HL-60 (cell line): Measurements from ENCODE around the gene EFNA3.

Experiments used
- DNase-seq, 2 experiments: peaks; one replicate each; pipeline ENCODE4 v3.0.0-alpha.2; 2010 to 2020; ENCODE audit warnings: low read depth in 1 of 2, low spot score in 1 of 2
- H3K27ac ChIP-seq: fragments of 250-450 bp; sonication (Bioruptor Pico); replicated peaks from 2 replicates; pipeline ENCODE4 v1.5.1; 2020; ENCODE audit warnings: mild to moderate bottlenecking, moderate library complexity
- H3K27me3 ChIP-seq: fragments of 250-450 bp; sonication (Bioruptor Pico); 2 replicates; pipeline ENCODE4 v1.5.1; 2021; ENCODE audit warnings: mild to moderate bottlenecking, moderate library complexity; ENCODE audit not compliant: insufficient read depth, poor library complexity, severe bottlenecking
- H3K4me3 ChIP-seq: replicated peaks from 2 replicates; pipeline ENCODE4 v1.5.1; 2011; ENCODE audit warnings: mild to moderate bottlenecking, control low read depth, low read length; ENCODE audit not compliant: insufficient read depth
- GABPA ChIP-seq: IDR thresholded peaks from 2 replicates; pipeline ENCODE4 v1.6.1; 2012; ENCODE audit warnings: low read depth
- POLR2AphosphoS5 ChIP-seq: IDR thresholded peaks from 2 replicates; pipeline ENCODE4 v1.6.1; 2012; ENCODE audit warnings: low read depth
- SPI1 ChIP-seq: IDR thresholded peaks from 2 replicates; pipeline ENCODE4 v1.6.1; 2012; ENCODE audit warnings: low read depth, mild to moderate bottlenecking, borderline replicate concordance
- TF ChIP-seq, protein P1 (sequence below): IDR thresholded peaks from one replicate; pipeline ENCODE4 v1.5.1; 2011; ENCODE audit warnings: low read length, control low read depth, inconsistent platforms; ENCODE audit not compliant: insufficient read depth
- TF ChIP-seq, protein P2 (sequence below): IDR thresholded peaks from 2 replicates; pipeline ENCODE4 v1.6.1; 2012; ENCODE audit warnings: low read depth; ENCODE audit not compliant: insufficient replicate concordance

EFNA3 gene

GRCh38 chr1:155135415-155136028, 56.9 kb downstream of the EFNA3 start, which contains the start of gene SLC50A1:
Gene SLC50A1 (plus strand): TSS chr1:155135852. CDS start chr1:155135912, 60 bp downstream.
- Histone ChIP-seq H3K4me3 (peak within 1 kb of the TSS; percentile 79), H3K27ac (peak within 1 kb of the TSS; percentile 82), H3K27me3 (no peaks in the 10 kb centered on the region)
- TF ChIP-seq POLR2AphosphoS5 (peak; percentile 82), GABPA (peak; percentile 78)
- TF ChIP-seq, protein P1, sequence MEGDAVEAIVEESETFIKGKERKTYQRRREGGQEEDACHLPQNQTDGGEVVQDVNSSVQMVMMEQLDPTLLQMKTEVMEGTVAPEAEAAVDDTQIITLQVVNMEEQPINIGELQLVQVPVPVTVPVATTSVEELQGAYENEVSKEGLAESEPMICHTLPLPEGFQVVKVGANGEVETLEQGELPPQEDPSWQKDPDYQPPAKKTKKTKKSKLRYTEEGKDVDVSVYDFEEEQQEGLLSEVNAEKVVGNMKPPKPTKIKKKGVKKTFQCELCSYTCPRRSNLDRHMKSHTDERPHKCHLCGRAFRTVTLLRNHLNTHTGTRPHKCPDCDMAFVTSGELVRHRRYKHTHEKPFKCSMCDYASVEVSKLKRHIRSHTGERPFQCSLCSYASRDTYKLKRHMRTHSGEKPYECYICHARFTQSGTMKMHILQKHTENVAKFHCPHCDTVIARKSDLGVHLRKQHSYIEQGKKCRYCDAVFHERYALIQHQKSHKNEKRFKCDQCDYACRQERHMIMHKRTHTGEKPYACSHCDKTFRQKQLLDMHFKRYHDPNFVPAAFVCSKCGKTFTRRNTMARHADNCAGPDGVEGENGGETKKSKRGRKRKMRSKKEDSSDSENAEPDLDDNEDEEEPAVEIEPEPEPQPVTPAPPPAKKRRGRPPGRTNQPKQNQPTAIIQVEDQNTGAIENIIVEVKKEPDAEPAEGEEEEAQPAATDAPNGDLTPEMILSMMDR: no peak
- peak; percentile 91 to 96 for DNase-seq

DNA sequence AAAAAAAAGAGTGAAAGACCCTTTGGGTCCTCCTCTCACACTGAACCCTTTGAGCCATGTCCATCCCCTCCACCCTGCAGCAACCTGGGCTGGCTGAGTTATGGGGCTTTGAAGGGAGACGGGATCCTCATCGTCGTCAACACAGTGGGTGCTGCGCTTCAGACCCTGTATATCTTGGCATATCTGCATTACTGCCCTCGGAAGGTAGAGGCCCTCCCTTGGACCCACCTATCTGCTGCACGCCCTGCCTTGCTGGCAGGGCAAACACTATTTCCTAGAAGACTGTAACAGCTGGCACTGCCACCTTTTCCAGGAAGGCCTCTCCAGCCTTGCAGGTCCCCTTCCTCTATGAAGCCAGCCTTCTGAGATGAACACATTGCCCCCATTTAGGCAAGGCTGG, 58.1 kb downstream of the EFNA3 start:
- no peak for DNase-seq
- Histone ChIP-seq H3K27ac (peak overlapping the region; percentile 82), H3K4me3 (peak overlapping the region; percentile 79), H3K27me3 (no peaks in the 10 kb centered on the region)
- TF ChIP-seq SPI1: no peak
- TF ChIP-seq, protein P2, sequence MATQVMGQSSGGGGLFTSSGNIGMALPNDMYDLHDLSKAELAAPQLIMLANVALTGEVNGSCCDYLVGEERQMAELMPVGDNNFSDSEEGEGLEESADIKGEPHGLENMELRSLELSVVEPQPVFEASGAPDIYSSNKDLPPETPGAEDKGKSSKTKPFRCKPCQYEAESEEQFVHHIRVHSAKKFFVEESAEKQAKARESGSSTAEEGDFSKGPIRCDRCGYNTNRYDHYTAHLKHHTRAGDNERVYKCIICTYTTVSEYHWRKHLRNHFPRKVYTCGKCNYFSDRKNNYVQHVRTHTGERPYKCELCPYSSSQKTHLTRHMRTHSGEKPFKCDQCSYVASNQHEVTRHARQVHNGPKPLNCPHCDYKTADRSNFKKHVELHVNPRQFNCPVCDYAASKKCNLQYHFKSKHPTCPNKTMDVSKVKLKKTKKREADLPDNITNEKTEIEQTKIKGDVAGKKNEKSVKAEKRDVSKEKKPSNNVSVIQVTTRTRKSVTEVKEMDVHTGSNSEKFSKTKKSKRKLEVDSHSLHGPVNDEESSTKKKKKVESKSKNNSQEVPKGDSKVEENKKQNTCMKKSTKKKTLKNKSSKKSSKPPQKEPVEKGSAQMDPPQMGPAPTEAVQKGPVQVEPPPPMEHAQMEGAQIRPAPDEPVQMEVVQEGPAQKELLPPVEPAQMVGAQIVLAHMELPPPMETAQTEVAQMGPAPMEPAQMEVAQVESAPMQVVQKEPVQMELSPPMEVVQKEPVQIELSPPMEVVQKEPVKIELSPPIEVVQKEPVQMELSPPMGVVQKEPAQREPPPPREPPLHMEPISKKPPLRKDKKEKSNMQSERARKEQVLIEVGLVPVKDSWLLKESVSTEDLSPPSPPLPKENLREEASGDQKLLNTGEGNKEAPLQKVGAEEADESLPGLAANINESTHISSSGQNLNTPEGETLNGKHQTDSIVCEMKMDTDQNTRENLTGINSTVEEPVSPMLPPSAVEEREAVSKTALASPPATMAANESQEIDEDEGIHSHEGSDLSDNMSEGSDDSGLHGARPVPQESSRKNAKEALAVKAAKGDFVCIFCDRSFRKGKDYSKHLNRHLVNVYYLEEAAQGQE: no peak
- TF ChIP-seq, protein P1: no peak
- no peak for TF ChIP-seq GABPA
- no peak for TF ChIP-seq POLR2AphosphoS5
